Lower leg skin (tissue), 4 donors: ENCODE measurements around the gene VPS52. TPM values are rescaled to one million over a fixed set of nuclear protein-coding genes. Genes with fewer than 3 reads are reported as not detected.
"Not testable (repeated sequence)": the region's sequence is repeated elsewhere in the genome, so short reads cannot be mapped to it uniquely, and the experiment has no call there.

Source experiments
- DNase-seq, 2 donors: peaks; one replicate each; pipeline ENCODE4 v3.0.0-alpha.2; 2019; ENCODE audit warnings: low spot score in 2 of 2
- H3K4me3 ChIP-seq: fragments of 200-600 bp; sonication (generic); 2 replicates; pipeline ENCODE4 v1.5.1; 2017; ENCODE audit warnings: mild to moderate bottlenecking, low read depth; ENCODE audit not compliant: poor library complexity, severe bottlenecking
- CTCF ChIP-seq, 3 donors: fragments of 450-650 bp; IDR thresholded peaks; one replicate each; pipeline ENCODE4 v1.5.1; 2016; ENCODE audit warnings: antibody characterized with exemption in 3 of 3, mild to moderate bottlenecking in 3 of 3, moderate library complexity in 2 of 3
- POLR2A ChIP-seq, 2 donors: fragments of 450-650 bp; IDR thresholded peaks; one replicate each; pipeline ENCODE4 v1.6.1; 2016 to 2017; ENCODE audit warnings: antibody characterized with exemption in 2 of 2, mild to moderate bottlenecking in 1 of 2, moderate library complexity in 1 of 2
- WGBS, 2 donors: methylation state at CpG; one replicate each; pipeline ENCODE4 v1.1.5; 2018; 5-methylcytosine and 5-hydroxymethylcytosine counted together
- intact Hi-C: fragments of 100-400 bp; cut with DNase I; formaldehyde crosslinking; loops from one replicate; pipeline ENCODE4 v1.15.0; 2023; ENCODE audit warnings: low total_unique reads
- total RNA-seq, 4 donors: library from RNA; depleted of rRNA; stranded (reverse); fragments of >200 nt; gene quantifications; one replicate each; pipeline ENCODE4 v1.1.0, GENCODE V29; 2016

Gene VPS52
- total RNA-seq, 4 donors from 2014 or later = 33.3 to 51.0 (median 44.4) TPM

GRCh38 chr6:33278810-33279209 is 7.1 kb upstream of the VPS52 start:
- no peak for DNase-seq
- 85 to 89% methylated on average over 3 of the region's 3 CpGs for WGBS, 2 donors
- intact Hi-C loops = no loop called here
- TF ChIP-seq CTCF (IDR thresholded peaks at IDR 0.05) (no peak), POLR2A (IDR thresholded peaks at IDR 0.05) (no peak)
- no peak overlapping the region for H3K4me3 ChIP-seq

GRCh38 chr6:33278392-33278741 is 6.7 kb upstream of the VPS52 start:
- no peak for DNase-seq
- intact Hi-C loops = no loop called here
- 71 to 78% methylated on average over 8 to 9 of the region's 9 CpGs for WGBS, 2 donors
- no peak overlapping the region for H3K4me3 ChIP-seq
- TF ChIP-seq POLR2A (IDR thresholded peaks at IDR 0.05) = no peak
- no peak for TF ChIP-seq CTCF (IDR thresholded peaks at IDR 0.05)

- TF ChIP-seq POLR2A (IDR thresholded peaks at IDR 0.05) (no peak), CTCF (IDR thresholded peaks at IDR 0.05) (no peak)
- intact Hi-C loops = no loop called here
- peak overlapping the region; percentile 70 for H3K4me3 ChIP-seq
- WGBS, 2 donors = 42 to 48% methylated on average over 31 to 39 of the region's 39 CpGs
- DNase-seq = no peak
These were observed 6.2 kb upstream of the VPS52 start for GRCh38 chr6:33277663-33278391.

- 1 to 3% methylated on average over 32 to 35 of the region's 80 CpGs for WGBS, 2 donors
- TF ChIP-seq POLR2A (IDR thresholded peaks at IDR 0.05) (peak in 1 of 2 donors; percentile 10), CTCF (IDR thresholded peaks at IDR 0.05) (no peak)
- DNase-seq = peak; percentile 69 to 97
- peak within 1 kb of the TSS; percentile 70 for H3K4me3 ChIP-seq
- intact Hi-C loops = no loop called here
These were observed 5.4 kb upstream of the VPS52 start, which contains the start of gene B3GALT4 for GRCh38 chr6:33276864-33277662. Gene B3GALT4 (plus strand): TSS chr6:33277123. CDS start chr6:33277420, 297 bp downstream.

GRCh38 chr6:33276581-33276863 is 4.8 kb upstream of the VPS52 start:
- no peak for TF ChIP-seq POLR2A (IDR thresholded peaks at IDR 0.05)
- TF ChIP-seq CTCF (IDR thresholded peaks at IDR 0.05) = no peak
- DNase-seq = no peak
- peak overlapping the region; percentile 70 for H3K4me3 ChIP-seq
- intact Hi-C loops = no loop called here

- DNase-seq, H3K4me3 ChIP-seq, intact Hi-C loops: not testable (repeated sequence)
- WGBS, 2 donors = 71 to 77% methylated on average over 16 of the region's 16 CpGs
These were observed 4.3 kb upstream of the VPS52 start for GRCh38 chr6:33275795-33276580.
